GM21360 (cell line): ENCODE measurements around the gene SLC15A3.

ENCODE experiments used
- ATAC-seq: cut with Tn5 transposase; IDR thresholded peaks from one replicate; pipeline ENCODE4 v1.9.1; 2021; ENCODE audit warnings: mild to moderate bottlenecking, moderate library complexity; ENCODE audit not compliant: unreplicated experiment

SLC15A3 gene

DNA sequence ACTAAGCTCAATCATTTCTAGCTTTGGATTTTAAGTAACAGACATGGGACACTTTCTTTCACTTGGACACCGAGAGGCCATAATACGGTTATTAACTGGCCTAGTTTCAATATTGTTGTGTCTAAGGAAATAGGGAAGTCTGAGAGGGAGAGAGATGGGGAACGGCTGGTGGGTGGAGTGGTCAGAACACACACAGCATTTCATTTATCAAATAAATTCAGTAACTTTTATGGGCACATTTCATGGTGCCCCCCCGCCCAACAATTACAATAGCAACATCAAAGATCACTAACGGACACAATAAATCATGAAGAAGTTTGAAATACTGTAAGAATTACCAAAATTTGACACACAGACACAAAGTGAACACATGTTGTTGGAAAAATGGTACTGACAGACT is 56.3 kb downstream of the SLC15A3 start:
- no peak for ATAC-seq

GRCh38 chr11:60891103-60891741 is 60.8 kb downstream of the SLC15A3 start:
- ATAC-seq, result no peak

DNA sequence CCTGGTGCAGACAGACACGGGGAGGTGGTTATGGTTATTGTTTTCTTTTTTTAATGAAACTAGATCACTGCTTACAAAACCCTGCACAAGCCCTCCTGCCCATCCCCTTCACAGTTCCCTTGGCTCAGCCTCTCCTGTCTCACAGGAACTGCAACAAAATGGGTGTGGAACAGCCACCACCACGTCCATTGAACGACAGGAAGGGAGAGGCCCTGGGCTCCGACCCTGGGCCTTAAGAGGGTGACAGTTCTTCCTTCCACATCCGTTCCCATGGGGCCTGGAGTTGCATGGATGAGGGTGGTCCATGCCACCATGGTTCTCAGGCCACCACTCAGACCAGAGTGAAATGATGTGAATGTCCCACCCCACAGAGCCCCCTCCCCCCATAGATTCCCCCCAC is 61.3 kb downstream of the SLC15A3 start:
- no peak for ATAC-seq

DNA sequence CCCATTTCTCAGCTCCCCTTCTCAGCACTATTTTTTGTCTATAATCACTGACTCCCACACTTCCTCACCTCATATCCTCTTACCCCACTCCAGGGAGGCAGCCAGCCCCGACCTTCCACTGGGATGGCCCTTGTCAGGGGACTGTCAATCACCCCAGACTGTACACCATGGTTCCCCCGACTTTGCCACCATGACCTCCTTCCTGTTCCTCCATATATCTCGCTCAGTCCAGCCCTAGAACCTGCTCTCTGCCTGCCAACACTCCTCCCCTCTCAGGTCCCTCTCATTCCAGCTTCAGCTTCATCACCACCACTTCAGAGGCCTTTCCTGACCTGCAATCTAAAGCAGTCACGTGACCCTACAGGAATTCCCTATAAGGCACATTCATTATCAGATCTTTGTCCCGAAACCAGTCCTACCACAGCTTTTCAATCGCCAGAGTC is 62.1 kb downstream of the SLC15A3 start:
- no peak for ATAC-seq

GRCh38 chr11:60887556-60887955 is 64.4 kb downstream of the SLC15A3 start:
- no peak for ATAC-seq
